Measurements from ENCODE around the gene ABCA4.

DNA sequence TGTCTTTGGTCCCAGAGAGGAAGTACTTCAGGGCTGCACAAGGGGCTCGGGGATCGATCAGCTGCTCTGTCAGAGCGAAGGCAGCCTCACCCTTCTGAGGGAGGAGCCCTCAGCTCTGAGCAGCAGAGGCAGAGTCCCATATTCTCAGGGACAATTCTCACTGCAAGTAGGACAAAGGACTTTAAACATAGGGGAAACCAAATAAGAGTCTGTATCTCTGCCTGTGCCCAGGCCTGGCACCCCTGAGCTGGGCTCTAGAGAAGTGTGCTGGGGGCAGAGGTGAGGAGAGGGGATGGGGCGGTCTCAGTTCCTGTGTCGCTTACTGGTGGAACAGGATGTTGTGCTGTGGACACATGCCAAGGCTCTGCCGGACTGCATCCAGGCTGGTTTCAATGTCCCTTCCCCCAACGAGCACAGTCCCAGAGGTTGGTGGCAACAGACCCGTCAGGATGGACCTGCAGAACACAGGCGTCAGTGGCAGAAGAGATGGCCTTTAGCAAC, 76.6 kb downstream of the ABCA4 start:
- TF ChIP-seq, protein P1, sequence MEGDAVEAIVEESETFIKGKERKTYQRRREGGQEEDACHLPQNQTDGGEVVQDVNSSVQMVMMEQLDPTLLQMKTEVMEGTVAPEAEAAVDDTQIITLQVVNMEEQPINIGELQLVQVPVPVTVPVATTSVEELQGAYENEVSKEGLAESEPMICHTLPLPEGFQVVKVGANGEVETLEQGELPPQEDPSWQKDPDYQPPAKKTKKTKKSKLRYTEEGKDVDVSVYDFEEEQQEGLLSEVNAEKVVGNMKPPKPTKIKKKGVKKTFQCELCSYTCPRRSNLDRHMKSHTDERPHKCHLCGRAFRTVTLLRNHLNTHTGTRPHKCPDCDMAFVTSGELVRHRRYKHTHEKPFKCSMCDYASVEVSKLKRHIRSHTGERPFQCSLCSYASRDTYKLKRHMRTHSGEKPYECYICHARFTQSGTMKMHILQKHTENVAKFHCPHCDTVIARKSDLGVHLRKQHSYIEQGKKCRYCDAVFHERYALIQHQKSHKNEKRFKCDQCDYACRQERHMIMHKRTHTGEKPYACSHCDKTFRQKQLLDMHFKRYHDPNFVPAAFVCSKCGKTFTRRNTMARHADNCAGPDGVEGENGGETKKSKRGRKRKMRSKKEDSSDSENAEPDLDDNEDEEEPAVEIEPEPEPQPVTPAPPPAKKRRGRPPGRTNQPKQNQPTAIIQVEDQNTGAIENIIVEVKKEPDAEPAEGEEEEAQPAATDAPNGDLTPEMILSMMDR (IDR thresholded peaks at IDR 0.05): no peak
- peak in 2 of 3 donors; percentile 19 to 21 for TF ChIP-seq POLR2A (IDR thresholded peaks at IDR 0.05)
